HEK293T (cell line): ENCODE data around the gene ARMH4.

ENCODE experiments used
- CTCF ChIA-PET: fragments of 350-600 bp; formaldehyde crosslinking; extraction: SDS; loops from one replicate; lab custom pipeline; 2021; ENCODE audit warnings: antibody characterized with exemption, inconsistent platforms; lab: Yijun Ruan, JAX
- POLR2A ChIA-PET: fragments of 350-600 bp; formaldehyde crosslinking; extraction: SDS; loops from one replicate; lab custom pipeline; 2020; ENCODE audit warnings: antibody characterized with exemption, inconsistent platforms; lab: Yijun Ruan, JAX
- DNase-seq: peaks from one replicate; pipeline ENCODE4 v3.0.0; 2012; ENCODE audit warnings: mixed read lengths; ENCODE audit errors: extremely low spot score
- ARNT ChIP-seq: fragments of 450-650 bp; IDR thresholded peaks from 2 replicates; pipeline ENCODE4 v1.6.1; 2017; ENCODE audit warnings: mild to moderate bottlenecking
- BHLHE40 ChIP-seq: fragments of 450-650 bp; IDR thresholded peaks from 2 replicates; pipeline ENCODE4 v1.6.1; 2016; ENCODE audit warnings: mild to moderate bottlenecking, moderate library complexity, borderline replicate concordance
- CTBP1 ChIP-seq: fragments of 450-650 bp; IDR thresholded peaks from 2 replicates; pipeline ENCODE4 v1.6.1; 2016; ENCODE audit warnings: borderline replicate concordance
- ELF4 ChIP-seq: fragments of 450-650 bp; IDR thresholded peaks from 2 replicates; pipeline ENCODE4 v1.6.1; 2017; ENCODE audit warnings: antibody characterized with exemption
- FOXA1 ChIP-seq: fragments of 450-650 bp; IDR thresholded peaks from 2 replicates; pipeline ENCODE4 v1.6.1; 2016; ENCODE audit warnings: mild to moderate bottlenecking
- FOXK2 ChIP-seq: fragments of 450-650 bp; IDR thresholded peaks from 2 replicates; pipeline ENCODE4 v1.6.1; 2016; ENCODE audit warnings: mild to moderate bottlenecking
- FOXM1 ChIP-seq: fragments of 450-650 bp; IDR thresholded peaks from 2 replicates; pipeline ENCODE4 v1.6.1; 2017; ENCODE audit warnings: mild to moderate bottlenecking, borderline replicate concordance
- HDGF ChIP-seq: fragments of 450-650 bp; IDR thresholded peaks from 2 replicates; pipeline ENCODE4 v1.6.1; 2017; ENCODE audit warnings: antibody characterized with exemption, borderline replicate concordance
- L3MBTL2 ChIP-seq: fragments of 450-650 bp; conservative IDR thresholded peaks from 2 replicates; pipeline ENCODE4 v1.6.1; 2016; ENCODE audit warnings: mild to moderate bottlenecking
- LEF1 ChIP-seq: fragments of 450-650 bp; IDR thresholded peaks from 2 replicates; pipeline ENCODE4 v1.6.1; 2017; ENCODE audit warnings: mild to moderate bottlenecking, borderline replicate concordance
- NFRKB ChIP-seq: fragments of 450-650 bp; IDR thresholded peaks from 2 replicates; pipeline ENCODE4 v1.6.1; 2016; ENCODE audit warnings: mild to moderate bottlenecking, moderate library complexity
- SP1 ChIP-seq: fragments of 450-650 bp; IDR thresholded peaks from 2 replicates; pipeline ENCODE4 v1.6.1; 2017
- SUZ12 ChIP-seq: fragments of 450-650 bp; IDR thresholded peaks from 2 replicates; pipeline ENCODE4 v1.6.1; 2016; ENCODE audit warnings: mild to moderate bottlenecking
- TARDBP ChIP-seq: fragments of 450-650 bp; IDR thresholded peaks from 2 replicates; pipeline ENCODE4 v1.6.1; 2016
- ZNF384 ChIP-seq: fragments of 450-650 bp; IDR thresholded peaks from 2 replicates; pipeline ENCODE4 v1.6.1; 2016
- TF ChIP-seq, protein P1 (sequence below): fragments of 450-650 bp; IDR thresholded peaks from 2 replicates; pipeline ENCODE4 v1.6.1; 2016

The ARMH4 gene

DNA sequence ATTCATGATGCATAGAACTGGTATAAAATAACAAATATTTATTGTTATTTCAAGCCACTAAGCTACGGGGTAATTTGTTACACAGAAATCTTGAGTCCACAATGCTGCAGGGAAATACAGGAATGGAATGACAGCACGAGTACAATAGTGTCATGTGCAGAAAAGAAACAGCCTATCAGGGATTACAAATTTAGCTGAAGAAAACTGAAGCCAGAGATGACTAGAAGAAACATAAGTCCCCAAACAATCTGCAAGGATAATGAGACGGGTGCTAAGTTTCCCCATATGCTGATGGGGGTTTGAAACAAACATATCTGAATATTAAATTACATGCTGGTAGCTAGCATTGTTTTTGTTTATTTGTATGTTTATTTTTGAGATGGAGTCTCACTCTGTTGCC lies 8.9 kb downstream of the ARMH4 start:
- DNase-seq, result no peak
- ChIA-PET POLR2A (no interaction called here), CTCF (no interaction called here)
- TF ChIP-seq LEF1 (no peak), CTBP1 (no peak), FOXM1 (no peak), ARNT (no peak), L3MBTL2 (no peak), SUZ12 (no peak), HDGF (no peak), ELF4 (no peak), ZNF384 (no peak), FOXA1 (no peak), BHLHE40 (no peak)
- TF ChIP-seq, protein P1, sequence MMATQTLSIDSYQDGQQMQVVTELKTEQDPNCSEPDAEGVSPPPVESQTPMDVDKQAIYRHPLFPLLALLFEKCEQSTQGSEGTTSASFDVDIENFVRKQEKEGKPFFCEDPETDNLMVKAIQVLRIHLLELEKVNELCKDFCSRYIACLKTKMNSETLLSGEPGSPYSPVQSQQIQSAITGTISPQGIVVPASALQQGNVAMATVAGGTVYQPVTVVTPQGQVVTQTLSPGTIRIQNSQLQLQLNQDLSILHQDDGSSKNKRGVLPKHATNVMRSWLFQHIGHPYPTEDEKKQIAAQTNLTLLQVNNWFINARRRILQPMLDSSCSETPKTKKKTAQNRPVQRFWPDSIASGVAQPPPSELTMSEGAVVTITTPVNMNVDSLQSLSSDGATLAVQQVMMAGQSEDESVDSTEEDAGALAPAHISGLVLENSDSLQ, result no peak

DNA sequence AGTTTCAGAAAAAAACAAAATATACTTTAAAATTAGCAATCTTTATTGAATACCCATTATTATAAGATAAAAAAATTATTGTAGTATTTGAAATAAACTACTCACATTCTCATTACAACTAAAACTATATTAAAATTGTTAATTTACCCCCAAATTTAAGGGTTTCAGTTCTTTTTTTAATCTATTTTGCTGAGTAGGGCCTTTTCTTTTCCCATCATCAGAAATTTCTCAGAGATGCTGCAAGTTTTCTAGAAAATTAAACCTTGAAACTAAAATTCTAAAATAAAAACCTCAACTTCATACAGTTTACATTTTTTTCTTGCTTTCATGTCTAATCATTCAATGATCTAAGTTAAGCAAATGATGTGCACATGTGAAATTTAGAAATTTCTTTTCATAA lies 10.1 kb downstream of the ARMH4 start:
- POLR2A ChIA-PET, result no interaction called here
- no peak for DNase-seq
- CTCF ChIA-PET, result interaction anchor here (0.7 kb wide), 1 partner anchor 893 kb away, joined by 3 read pairs; no protein-coding TSS in a partner anchor

DNA sequence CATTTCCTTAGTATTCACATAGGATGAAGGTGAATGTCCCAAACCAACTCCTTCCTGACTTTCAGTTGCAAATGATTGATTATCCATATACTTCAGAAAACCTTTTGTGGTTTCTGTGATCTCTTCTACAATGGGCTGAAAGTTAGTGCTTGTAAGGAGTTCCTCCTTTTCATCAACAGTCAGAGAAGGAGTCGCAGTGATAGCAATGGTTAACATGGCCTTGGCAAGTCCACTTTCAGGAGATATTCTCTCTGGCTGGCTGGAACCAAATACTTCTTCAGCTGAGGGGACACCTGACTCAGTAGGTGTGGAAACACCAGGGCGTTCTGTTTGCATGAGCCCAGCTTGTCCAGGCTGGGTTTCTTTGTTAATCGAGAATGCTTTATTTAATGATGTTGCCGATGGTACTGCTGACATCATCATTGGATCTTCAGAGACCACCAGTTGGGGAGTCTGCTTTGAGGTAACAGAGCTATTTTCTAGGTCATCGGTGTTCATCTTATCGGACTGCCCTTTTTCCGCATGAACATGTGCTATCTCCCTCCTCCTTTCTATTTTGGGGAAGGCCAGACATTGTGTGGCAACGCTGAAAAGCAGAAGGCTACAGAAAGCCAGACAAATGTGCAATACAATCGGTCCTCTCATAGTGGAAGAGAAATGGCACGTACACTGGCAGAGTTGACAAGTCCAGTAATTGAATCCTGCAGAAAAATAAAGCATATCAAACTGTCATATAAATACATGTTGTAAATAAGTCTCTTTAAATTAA lies 13.1 kb downstream of the ARMH4 start:
- no peak for DNase-seq
- ChIA-PET CTCF (no interaction called here), POLR2A (no interaction called here)
- TF ChIP-seq SUZ12, result no peak
- TF ChIP-seq SP1, result no peak
- no peak for TF ChIP-seq FOXM1
- no peak for TF ChIP-seq FOXA1
- TF ChIP-seq FOXK2, result no peak
- no peak for TF ChIP-seq L3MBTL2

More for the DNA sequence above, 10.1 kb downstream of the ARMH4 start:
- TF ChIP-seq L3MBTL2, result no peak

DNA sequence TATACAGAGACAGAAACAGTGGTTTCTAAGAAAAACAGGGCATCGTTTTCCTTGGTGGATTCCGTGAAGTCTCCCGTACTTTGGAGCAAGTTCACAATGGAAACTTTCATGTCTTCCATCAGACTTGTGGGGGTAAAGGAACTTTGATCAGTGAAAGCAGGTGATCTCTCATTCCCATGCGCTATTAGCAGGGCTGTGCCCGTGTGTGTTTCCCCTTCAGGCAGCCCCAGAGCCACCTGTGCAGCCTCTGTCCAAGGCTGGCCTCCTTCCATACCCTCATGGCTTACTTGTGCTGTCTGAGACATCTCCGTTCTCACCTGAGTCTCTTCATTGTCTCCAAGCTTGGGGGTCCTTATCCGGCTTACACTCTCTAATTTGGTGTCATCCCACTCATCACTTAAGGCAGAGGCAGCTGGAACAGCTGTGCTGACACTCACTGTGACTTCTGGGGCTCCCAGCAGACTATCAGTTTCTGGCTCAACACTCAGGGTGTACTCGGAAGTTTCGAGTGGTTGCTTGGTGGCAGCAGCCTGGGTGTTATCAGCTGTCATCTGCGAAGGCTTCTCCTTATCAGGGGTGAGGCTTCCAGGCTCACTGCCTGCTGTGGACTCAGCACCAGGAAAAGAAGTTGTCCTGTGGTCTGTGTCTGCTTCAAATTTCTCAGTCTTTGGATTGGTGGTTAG lies 13.8 kb downstream of the ARMH4 start:
- DNase-seq, result no peak
- POLR2A ChIA-PET, result no interaction called here
- CTCF ChIA-PET, result no interaction called here
- no peak for TF ChIP-seq ARNT
- TF ChIP-seq SP1, result no peak
- TF ChIP-seq HDGF, result no peak
- no peak for TF ChIP-seq ZNF384
- TF ChIP-seq LEF1, result no peak
- no peak for TF ChIP-seq FOXA1
- no peak for TF ChIP-seq BHLHE40
- TF ChIP-seq TARDBP, result no peak
- TF ChIP-seq FOXM1, result no peak
- no peak for TF ChIP-seq FOXK2
- no peak for TF ChIP-seq ELF4

DNA sequence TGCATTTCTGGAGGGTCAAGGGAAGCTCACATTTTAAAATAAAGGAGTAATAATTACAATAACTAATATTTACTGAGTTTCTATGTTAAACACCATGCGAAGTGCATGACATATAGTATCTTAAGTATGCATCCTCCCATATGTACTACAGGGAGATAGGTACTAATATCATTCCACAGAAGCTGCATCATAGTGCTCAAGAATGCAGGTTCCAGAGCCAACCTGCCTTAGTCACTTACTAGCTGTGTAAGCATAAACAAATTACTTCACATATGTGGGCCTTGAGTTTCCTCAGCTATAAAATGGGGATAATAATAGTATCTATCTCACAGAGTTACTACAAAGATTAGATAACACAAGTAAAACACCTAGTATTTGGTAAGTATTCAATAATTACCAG lies 18.3 kb downstream of the ARMH4 start:
- no peak for TF ChIP-seq CTBP1
- no peak for TF ChIP-seq TARDBP
- TF ChIP-seq LEF1, result no peak
- no peak for TF ChIP-seq BHLHE40
- no peak for TF ChIP-seq L3MBTL2
- no peak for TF ChIP-seq FOXK2
- TF ChIP-seq SUZ12, result no peak
- TF ChIP-seq ARNT, result no peak
- TF ChIP-seq HDGF, result no peak
- no peak for TF ChIP-seq ZNF384
- TF ChIP-seq, protein P1, result no peak
- no peak for TF ChIP-seq ELF4
- no peak for TF ChIP-seq SP1
- no peak for TF ChIP-seq FOXA1
- no peak for TF ChIP-seq NFRKB
- no peak for DNase-seq

DNA sequence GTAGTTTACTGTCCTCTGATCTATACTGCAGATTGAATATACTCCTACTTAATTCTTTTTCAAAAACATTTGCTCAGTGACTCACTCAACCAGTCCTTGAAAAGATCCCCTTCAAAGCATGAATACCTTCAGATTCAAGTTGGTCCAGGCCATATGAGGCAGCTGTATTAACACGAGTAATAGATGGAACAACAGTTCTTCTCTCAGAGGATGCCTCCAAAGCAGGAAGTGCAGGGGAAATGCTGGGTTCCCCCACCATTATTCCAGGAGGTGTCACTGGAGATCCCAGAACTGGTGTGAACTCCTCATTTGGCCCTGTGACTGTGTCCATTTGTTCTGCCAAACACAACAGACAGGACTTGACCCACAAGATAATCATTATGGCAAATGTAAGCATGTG lies 20.6 kb downstream of the ARMH4 start:
- DNase-seq, result no peak
- ChIA-PET CTCF (interaction anchor here (1.0 kb wide), 1 partner anchor 924 kb away, joined by 3 read pairs; no protein-coding TSS in a partner anchor), POLR2A (no interaction called here)
- TF ChIP-seq ELF4 (no peak), SUZ12 (no peak), TARDBP (no peak), NFRKB (no peak), FOXK2 (no peak), BHLHE40 (no peak), ZNF384 (no peak), LEF1 (no peak), L3MBTL2 (no peak), SP1 (no peak), FOXM1 (no peak), ARNT (no peak), HDGF (no peak), CTBP1 (no peak), FOXA1 (no peak)
- TF ChIP-seq, protein P1, result no peak

More for the DNA sequence above, 18.3 kb downstream of the ARMH4 start:
- POLR2A ChIA-PET, result no interaction called here
- CTCF ChIA-PET, result no interaction called here
